Mesendoderm (in vitro differentiated cells): ENCODE results near the gene C5orf15.

Experiments
- DNase-seq: peaks from one replicate; pipeline ENCODE4 v3.0.0; 2013
- H2AK5ac ChIP-seq: 2 replicates; pipeline ENCODE4 v1.6.1; 2013; ENCODE audit warnings: low read length, inconsistent platforms
- H2BK120ac ChIP-seq: 2 replicates; pipeline ENCODE4 v1.6.1; 2013; ENCODE audit warnings: low read depth, mild to moderate bottlenecking, low read length, moderate library complexity, mixed read lengths
- H2BK15ac ChIP-seq: replicated peaks from 2 replicates; pipeline ENCODE4 v1.6.1; 2013; ENCODE audit warnings: low read depth, mild to moderate bottlenecking, moderate library complexity
- H2BK5ac ChIP-seq: 2 replicates; pipeline ENCODE4 v1.6.1; 2013; ENCODE audit warnings: low read length, inconsistent platforms
- H3K18ac ChIP-seq: 2 replicates; pipeline ENCODE4 v1.6.1; 2013; ENCODE audit warnings: mild to moderate bottlenecking, low read length, mixed read lengths
- H3K23ac ChIP-seq: one replicate; pipeline ENCODE4 v1.6.1; 2013; ENCODE audit warnings: low read length
- H3K27ac ChIP-seq: 2 replicates; pipeline ENCODE4 v1.5.1; 2013; ENCODE audit warnings: low read depth, mild to moderate bottlenecking, inconsistent platforms, low read length, moderate library complexity
- H3K27me3 ChIP-seq: 2 replicates; pipeline ENCODE4 v1.6.1; 2013; ENCODE audit warnings: low read length, control low read depth, mild to moderate bottlenecking, inconsistent platforms; ENCODE audit not compliant: insufficient read depth, poor library complexity
- H3K36me3 ChIP-seq: 2 replicates; pipeline ENCODE4 v1.6.1; 2013; ENCODE audit warnings: low read length, inconsistent platforms; ENCODE audit not compliant: control insufficient read depth, insufficient read depth
- H3K4ac ChIP-seq: one replicate; pipeline ENCODE4 v1.6.1; 2013; ENCODE audit warnings: low read depth, mild to moderate bottlenecking, low read length, moderate library complexity
- H3K4me1 ChIP-seq: 2 replicates; pipeline ENCODE4 v1.6.1; 2013; ENCODE audit warnings: low read depth, low read length, inconsistent platforms; ENCODE audit not compliant: control insufficient read depth
- H3K4me2 ChIP-seq: 2 replicates; pipeline ENCODE4 v1.6.1; 2013; ENCODE audit warnings: low read length
- H3K4me3 ChIP-seq: 2 replicates; pipeline ENCODE4 v1.5.1; 2013; ENCODE audit warnings: mild to moderate bottlenecking, low read length
- H3K56ac ChIP-seq: one replicate; pipeline ENCODE4 v1.6.1; 2013; ENCODE audit warnings: low read length
- H3K79me1 ChIP-seq: 2 replicates; pipeline ENCODE4 v1.6.1; 2013; ENCODE audit warnings: low read length, inconsistent platforms
- H3K79me2 ChIP-seq: 2 replicates; pipeline ENCODE4 v1.6.1; 2013; ENCODE audit warnings: mild to moderate bottlenecking, low read length; ENCODE audit not compliant: control insufficient read depth, insufficient read depth
- H3K9ac ChIP-seq: 2 replicates; pipeline ENCODE4 v1.6.1; 2013; ENCODE audit warnings: low read length, inconsistent platforms
- H4K5ac ChIP-seq: one replicate; pipeline ENCODE4 v1.6.1; 2013; ENCODE audit warnings: low read length
- H4K8ac ChIP-seq: one replicate; pipeline ENCODE4 v1.6.1; 2013; ENCODE audit warnings: low read depth, mild to moderate bottlenecking, control low read depth, low read length, moderate library complexity
- WGBS: extraction: QIAGEN DNeasy Blood & Tissue Kit; methylation state at CpG from one replicate; pipeline ENCODE4 v1.1.7; 2013; ENCODE audit warnings: low lambda C conversion rate, missing lambda C conversion rate; ENCODE audit not compliant: insufficient coverage; ENCODE audit errors: extremely low coverage; 5-methylcytosine and 5-hydroxymethylcytosine counted together

Gene C5orf15

GRCh38 chr5:133931546-133931945, 36.9 kb downstream of the C5orf15 start:
- Histone ChIP-seq H3K9ac (no peak overlapping the region), H3K4ac (no peak overlapping the region), H3K4me1 (no peaks in the 10 kb centered on the region), H3K18ac (no peak overlapping the region), H3K79me1 (no peaks in the 10 kb centered on the region), H2AK5ac (no peak overlapping the region), H3K27ac (no peak overlapping the region), H3K79me2 (no peaks in the 10 kb centered on the region), H4K8ac (no peak overlapping the region), H3K23ac (no peak overlapping the region), H4K5ac (no peak overlapping the region), H3K27me3 (no peaks in the 10 kb centered on the region), H3K4me3 (no peak overlapping the region), H3K4me2 (no peak overlapping the region), H2BK15ac (no peak overlapping the region), H2BK120ac (no peak overlapping the region), H3K36me3 (no peaks in the 10 kb centered on the region), H3K56ac (no peak overlapping the region), H2BK5ac (no peak overlapping the region)
- no CpG with 5 or more reads among the region's 5 CpGs for WGBS
- DNase-seq: no peak

GRCh38 chr5:133930813-133931090, 37.7 kb downstream of the C5orf15 start:
- Histone ChIP-seq H3K27ac (no peak overlapping the region), H2BK15ac (no peak overlapping the region)

DNA sequence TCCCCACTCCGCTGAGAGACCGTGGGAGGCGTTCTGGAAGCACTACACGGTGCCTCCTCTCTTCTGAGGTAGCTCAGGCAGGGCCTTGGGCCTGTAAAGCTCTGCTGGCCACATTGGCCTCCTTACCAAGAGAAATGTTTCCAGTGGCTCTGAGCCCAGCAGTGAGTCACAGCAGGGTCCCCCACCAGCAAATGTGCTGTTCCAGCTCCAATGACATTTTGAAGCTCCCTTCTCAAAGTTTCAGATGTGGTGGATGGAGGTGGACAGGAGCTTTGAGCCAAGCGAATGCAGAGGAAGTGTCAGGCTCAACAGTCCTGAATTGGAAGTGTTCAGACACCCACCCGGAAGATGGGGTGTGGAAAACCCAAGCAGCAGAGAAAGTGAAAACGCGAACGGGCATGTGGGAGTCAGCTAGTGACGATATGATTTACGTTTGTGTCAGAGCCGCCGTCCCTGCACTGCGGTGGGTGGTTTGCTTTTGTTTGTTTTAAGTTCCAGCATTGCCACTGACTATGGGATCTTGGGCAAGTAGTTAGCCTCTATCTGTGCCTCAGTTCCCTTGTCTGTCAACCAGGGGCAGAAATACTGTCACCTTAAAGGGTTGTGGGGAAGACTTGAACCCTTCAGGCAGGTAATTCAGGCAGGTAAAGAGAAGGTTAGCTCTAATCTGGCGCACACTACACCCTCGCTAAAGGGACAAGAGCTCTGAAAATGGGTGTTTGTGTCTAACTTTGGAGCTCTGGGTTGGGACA, 38.2 kb downstream of the C5orf15 start:
- Histone ChIP-seq H4K8ac (no peak overlapping the region), H3K4me1 (no peaks in the 10 kb centered on the region), H3K79me2 (no peaks in the 10 kb centered on the region), H2AK5ac (no peak overlapping the region), H4K5ac (no peak overlapping the region), H3K18ac (no peak overlapping the region), H3K4me2 (no peak overlapping the region), H2BK15ac (no peak overlapping the region), H2BK120ac (no peak overlapping the region), H3K36me3 (no peaks in the 10 kb centered on the region), H3K4me3 (no peak overlapping the region), H3K56ac (no peak overlapping the region), H3K23ac (no peak overlapping the region), H3K9ac (no peak overlapping the region), H3K4ac (no peak overlapping the region), H3K79me1 (no peaks in the 10 kb centered on the region), H2BK5ac (no peak overlapping the region), H3K27me3 (no peaks in the 10 kb centered on the region), H3K27ac (no peak overlapping the region)
- no peak for DNase-seq
- WGBS: no CpG with 5 or more reads among the region's 16 CpGs

More at GRCh38 chr5:133930813-133931090, 37.7 kb downstream of the C5orf15 start:
- Histone ChIP-seq H3K23ac (no peak overlapping the region), H2BK5ac (no peak overlapping the region), H3K4ac (no peak overlapping the region), H3K4me1 (no peaks in the 10 kb centered on the region), H3K27me3 (no peaks in the 10 kb centered on the region), H3K9ac (no peak overlapping the region), H3K56ac (no peak overlapping the region), H3K79me1 (no peaks in the 10 kb centered on the region), H3K36me3 (no peaks in the 10 kb centered on the region), H2AK5ac (no peak overlapping the region), H3K4me2 (no peak overlapping the region), H3K4me3 (no peak overlapping the region), H4K8ac (no peak overlapping the region), H3K79me2 (no peaks in the 10 kb centered on the region), H4K5ac (no peak overlapping the region), H3K18ac (no peak overlapping the region), H2BK120ac (no peak overlapping the region)
- no CpG with 5 or more reads among the region's 3 CpGs for whole genome bisulfite sequencing
- no peak for DNase-seq

- H4K8ac ChIP-seq: no peak overlapping the region
- no CpG with 5 or more reads among the region's 9 CpGs for WGBS
- H3K36me3 ChIP-seq: no peaks in the 10 kb centered on the region
Observed at GRCh38 chr5:133928587-133929393, 39.6 kb downstream of the C5orf15 start.

DNA sequence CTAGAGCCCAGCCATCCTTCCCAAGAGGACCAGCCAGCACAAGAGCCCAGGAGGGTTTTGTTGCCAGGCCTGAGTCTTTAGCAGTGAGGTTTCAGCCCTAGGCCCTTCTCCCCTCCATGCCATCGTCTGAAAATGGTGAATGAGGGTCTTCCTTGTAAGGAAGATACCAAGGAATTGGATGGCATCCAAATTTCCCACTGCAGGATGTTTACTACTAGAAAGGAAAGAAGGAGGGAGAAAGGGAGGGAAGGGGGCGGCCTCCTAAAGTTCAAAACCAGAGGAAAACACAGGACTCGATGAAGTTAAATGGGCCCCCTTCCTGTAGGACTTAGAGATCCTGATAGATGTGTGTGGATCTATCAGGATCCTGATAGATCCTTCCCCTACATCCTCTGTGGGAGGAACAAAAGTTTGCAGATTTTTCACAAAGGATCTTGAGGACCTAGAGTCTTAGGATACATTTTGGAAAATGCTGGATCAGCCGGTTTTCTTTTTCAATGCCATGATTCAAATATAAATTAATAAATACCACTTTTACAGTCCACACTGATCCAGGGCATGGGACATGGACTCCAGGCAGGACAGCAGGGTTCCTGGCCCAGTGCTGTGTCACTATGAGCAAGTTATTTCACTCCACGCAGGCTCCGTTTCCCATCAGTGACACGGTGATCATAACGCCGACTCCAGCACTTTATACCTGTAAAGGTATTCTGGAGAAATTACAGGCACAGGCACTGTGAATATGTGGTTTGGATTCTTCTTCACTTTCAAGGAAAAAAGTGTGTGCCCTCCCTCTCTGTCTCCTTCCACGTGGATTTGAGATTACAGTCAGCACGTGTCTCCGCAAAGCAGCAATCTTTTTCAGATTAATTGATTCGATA, 40.9 kb downstream of the C5orf15 start:
- no peak overlapping the region for H2BK5ac ChIP-seq
- no CpG with 5 or more reads among the region's 13 CpGs for WGBS
- no peaks in the 10 kb centered on the region for H3K79me2 ChIP-seq
- H3K9ac ChIP-seq: no peak overlapping the region
- H3K4me1 ChIP-seq: no peaks in the 10 kb centered on the region
- no peak overlapping the region for H3K4ac ChIP-seq
- H4K8ac ChIP-seq: no peak overlapping the region
- no peaks in the 10 kb centered on the region for H3K36me3 ChIP-seq
- H2AK5ac ChIP-seq: no peak overlapping the region
- H2BK15ac ChIP-seq: no peak overlapping the region
- H3K4me3 ChIP-seq: no peak overlapping the region
- no peak overlapping the region for H3K23ac ChIP-seq
- H2BK120ac ChIP-seq: no peak overlapping the region
- no peak overlapping the region for H3K27ac ChIP-seq
- H3K4me2 ChIP-seq: no peak overlapping the region
- H3K79me1 ChIP-seq: no peaks in the 10 kb centered on the region
- H4K5ac ChIP-seq: no peak overlapping the region
- H3K27me3 ChIP-seq: no peaks in the 10 kb centered on the region
- no peak for DNase-seq
- H3K18ac ChIP-seq: no peak overlapping the region
- no peak overlapping the region for H3K56ac ChIP-seq

More at GRCh38 chr5:133928587-133929393, 39.6 kb downstream of the C5orf15 start:
- no peak overlapping the region for H3K23ac ChIP-seq
- H3K27me3 ChIP-seq: no peaks in the 10 kb centered on the region
- H2BK15ac ChIP-seq: no peak overlapping the region
- no peak overlapping the region for H4K5ac ChIP-seq
- no peak overlapping the region for H3K4ac ChIP-seq
- H3K79me2 ChIP-seq: no peaks in the 10 kb centered on the region
- DNase-seq: no peak
- H2BK120ac ChIP-seq: no peak overlapping the region
- H3K56ac ChIP-seq: no peak overlapping the region
- no peak overlapping the region for H3K9ac ChIP-seq
- no peak overlapping the region for H2AK5ac ChIP-seq
- no peak overlapping the region for H2BK5ac ChIP-seq
- no peaks in the 10 kb centered on the region for H3K4me1 ChIP-seq
- H3K79me1 ChIP-seq: no peaks in the 10 kb centered on the region
- no peak overlapping the region for H3K18ac ChIP-seq
- H3K4me2 ChIP-seq: no peak overlapping the region
- no peak overlapping the region for H3K27ac ChIP-seq
- H3K4me3 ChIP-seq: no peak overlapping the region
